ENCODE data around the gene ESRP2. TPM values are rescaled to one million over a fixed set of nuclear protein-coding genes. Genes with fewer than 3 reads are reported as not detected.

The ESRP2 gene
- total RNA-seq, 2 donors from 2014 or later: 55.0 to 56.0 TPM

GRCh38 chr16:68252383-68252782 lies 16.5 kb upstream of the ESRP2 start:
- WGBS, 2 donors: 90 to 93% methylated on average over 5 of the region's 5 CpGs
- no peak overlapping the region for H3K27ac ChIP-seq
- H3K36me3 ChIP-seq (replicated peaks in 1 of 2; ENCODE audit: insufficient read depth in 1 of 2, low read depth in 2 of 2): peaks cover 0 to 5% of the 10 kb centered on the region in 2 donors
- H3K4me3 ChIP-seq: no peak overlapping the region
- intact Hi-C loops (cut with DNase I): no loop called here
- TF ChIP-seq CTCF (IDR thresholded peaks at IDR 0.05): no peak
- TF ChIP-seq POLR2A (IDR thresholded peaks at IDR 0.05): no peak
- ATAC-seq (no peak), DNase-seq (no peak)
- H3K4me1 ChIP-seq: no peaks in the 10 kb centered on the region
- H3K27me3 ChIP-seq: no peaks in the 10 kb centered on the region
- H3K9me3 ChIP-seq: no peaks in the 10 kb centered on the region

- intact Hi-C loops (cut with DNase I): no loop called here
- no peaks in the 10 kb centered on the region for H3K9me3 ChIP-seq
- no peak for ATAC-seq
- 81 to 82% methylated on average over 5 of the region's 5 CpGs for WGBS, 2 donors
- no peaks in the 10 kb centered on the region for H3K27me3 ChIP-seq
- no peak for DNase-seq
- H3K27ac ChIP-seq: no peak overlapping the region
- TF ChIP-seq POLR2A (IDR thresholded peaks at IDR 0.05) (no peak), CTCF (IDR thresholded peaks at IDR 0.05) (no peak)
- no peaks in the 10 kb centered on the region for H3K4me1 ChIP-seq
- peaks cover 0 to 5% of the 10 kb centered on the region in 2 donors for H3K36me3 ChIP-seq (replicated peaks in 1 of 2; ENCODE audit: insufficient read depth in 1 of 2, low read depth in 2 of 2)
- no peak overlapping the region for H3K4me3 ChIP-seq
Observed at GRCh38 chr16:68251832-68252231, 15.9 kb upstream of the ESRP2 start.

- no peaks in the 10 kb centered on the region for H3K27me3 ChIP-seq
- intact Hi-C loops (cut with DNase I): no loop called here
- ATAC-seq (no peak), DNase-seq (no peak)
- WGBS, 2 donors: 83 to 90% methylated on average over 6 of the region's 6 CpGs
- H3K9me3 ChIP-seq: no peaks in the 10 kb centered on the region
- H3K4me1 ChIP-seq: peaks cover 9% of the 10 kb centered on the region
- H3K4me3 ChIP-seq: no peak overlapping the region
- H3K36me3 ChIP-seq (replicated peaks in 1 of 2; ENCODE audit: insufficient read depth in 1 of 2, low read depth in 2 of 2): peaks cover 0 to 5% of the 10 kb centered on the region in 2 donors
- H3K27ac ChIP-seq: no peak overlapping the region
- no peak for TF ChIP-seq CTCF (IDR thresholded peaks at IDR 0.05)
- TF ChIP-seq POLR2A (IDR thresholded peaks at IDR 0.05): no peak
Observed at GRCh38 chr16:68250951-68251350, 15.0 kb upstream of the ESRP2 start.

- Histone ChIP-seq H3K4me3 (no peak overlapping the region), H3K27ac (no peak overlapping the region), H3K4me1 (peaks cover 16% of the 10 kb centered on the region), H3K36me3 (replicated peaks in 1 of 2; ENCODE audit: insufficient read depth in 1 of 2, low read depth in 2 of 2) (peaks cover 0 to 2% of the 10 kb centered on the region in 2 donors), H3K27me3 (no peaks in the 10 kb centered on the region), H3K9me3 (no peaks in the 10 kb centered on the region)
- TF ChIP-seq CTCF (IDR thresholded peaks at IDR 0.05): no peak
- TF ChIP-seq POLR2A (IDR thresholded peaks at IDR 0.05): no peak
- 81 to 87% methylated on average over 4 of the region's 4 CpGs for WGBS, 2 donors
- intact Hi-C loops (cut with DNase I): no loop called here
- ATAC-seq: no peak
- DNase-seq: no peak
Observed at GRCh38 chr16:68249371-68249770, 13.4 kb upstream of the ESRP2 start.

- TF ChIP-seq POLR2A (IDR thresholded peaks at IDR 0.05): no peak
- H3K9me3 ChIP-seq: no peaks in the 10 kb centered on the region
- ATAC-seq (no peak), DNase-seq (no peak)
- no peaks in the 10 kb centered on the region for H3K27me3 ChIP-seq
- peaks cover 0 to 2% of the 10 kb centered on the region in 2 donors for H3K36me3 ChIP-seq (replicated peaks in 1 of 2; ENCODE audit: insufficient read depth in 1 of 2, low read depth in 2 of 2)
- WGBS, 2 donors: 83 to 86% methylated on average over 3 to 4 of the region's 4 CpGs
- intact Hi-C loops (cut with DNase I): no loop called here
- H3K27ac ChIP-seq: peak overlapping the region in 1 of 4 donors; percentile 3
- H3K4me1 ChIP-seq: peaks cover 20% of the 10 kb centered on the region
- no peak overlapping the region for H3K4me3 ChIP-seq
Observed at GRCh38 chr16:68247932-68248331, 12.0 kb upstream of the ESRP2 start.
